Measurements from ENCODE around the gene ATMIN. TPM values are rescaled to one million over a fixed set of nuclear protein-coding genes. Genes with fewer than 3 reads are reported as not detected.

Gene ATMIN
- total and polyA plus RNA-seq, 2 of the 13 experiments (the other 11 are each of a cell fraction or from before 2014, with no cell fraction given) = 34.6 to 60.4 TPM

DNA sequence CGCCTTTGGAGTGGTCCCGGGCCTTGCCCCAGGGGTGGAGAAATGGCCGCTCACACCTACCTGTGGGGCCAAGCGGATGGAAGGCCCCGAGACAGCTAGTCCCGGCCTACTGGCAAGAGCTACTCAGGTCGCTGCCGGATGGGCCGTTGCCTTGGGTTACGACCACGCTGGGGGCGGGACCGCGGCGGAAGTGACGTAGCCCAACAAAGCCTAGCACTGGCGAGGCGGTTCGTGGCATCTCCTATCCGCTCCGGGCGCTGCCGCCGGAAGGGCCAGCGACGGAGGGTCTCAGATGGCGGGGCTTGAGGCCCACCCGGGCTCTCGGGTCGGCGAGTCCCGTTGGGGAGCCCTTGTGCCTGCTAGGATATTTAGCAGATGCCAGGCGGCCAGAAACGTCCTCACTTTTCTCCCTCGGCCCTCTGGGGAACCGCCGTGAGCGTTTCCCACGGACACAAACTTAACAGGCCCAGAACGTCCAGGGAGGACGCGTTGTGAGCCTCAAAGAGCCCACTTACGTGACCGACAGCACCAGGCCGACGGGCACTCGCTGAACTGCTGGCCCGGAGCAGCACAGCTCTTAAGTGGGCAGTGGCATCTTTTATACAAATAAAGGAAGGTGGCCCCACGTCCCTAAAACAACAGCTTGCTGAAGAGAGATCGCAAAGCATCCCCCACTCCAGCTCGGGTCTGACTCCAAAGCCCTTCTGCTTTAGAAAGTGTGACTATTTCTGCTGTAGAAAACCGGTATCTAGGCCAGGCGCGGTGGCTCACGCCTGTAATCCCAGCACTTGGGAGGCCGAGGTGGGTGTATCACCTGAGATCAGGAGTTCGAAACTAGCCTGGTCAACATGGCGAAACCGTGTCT is 41.7 kb downstream of the ATMIN start, which contains the start of gene C16orf46 (continued):
- TF ChIP-seq, protein P1, sequence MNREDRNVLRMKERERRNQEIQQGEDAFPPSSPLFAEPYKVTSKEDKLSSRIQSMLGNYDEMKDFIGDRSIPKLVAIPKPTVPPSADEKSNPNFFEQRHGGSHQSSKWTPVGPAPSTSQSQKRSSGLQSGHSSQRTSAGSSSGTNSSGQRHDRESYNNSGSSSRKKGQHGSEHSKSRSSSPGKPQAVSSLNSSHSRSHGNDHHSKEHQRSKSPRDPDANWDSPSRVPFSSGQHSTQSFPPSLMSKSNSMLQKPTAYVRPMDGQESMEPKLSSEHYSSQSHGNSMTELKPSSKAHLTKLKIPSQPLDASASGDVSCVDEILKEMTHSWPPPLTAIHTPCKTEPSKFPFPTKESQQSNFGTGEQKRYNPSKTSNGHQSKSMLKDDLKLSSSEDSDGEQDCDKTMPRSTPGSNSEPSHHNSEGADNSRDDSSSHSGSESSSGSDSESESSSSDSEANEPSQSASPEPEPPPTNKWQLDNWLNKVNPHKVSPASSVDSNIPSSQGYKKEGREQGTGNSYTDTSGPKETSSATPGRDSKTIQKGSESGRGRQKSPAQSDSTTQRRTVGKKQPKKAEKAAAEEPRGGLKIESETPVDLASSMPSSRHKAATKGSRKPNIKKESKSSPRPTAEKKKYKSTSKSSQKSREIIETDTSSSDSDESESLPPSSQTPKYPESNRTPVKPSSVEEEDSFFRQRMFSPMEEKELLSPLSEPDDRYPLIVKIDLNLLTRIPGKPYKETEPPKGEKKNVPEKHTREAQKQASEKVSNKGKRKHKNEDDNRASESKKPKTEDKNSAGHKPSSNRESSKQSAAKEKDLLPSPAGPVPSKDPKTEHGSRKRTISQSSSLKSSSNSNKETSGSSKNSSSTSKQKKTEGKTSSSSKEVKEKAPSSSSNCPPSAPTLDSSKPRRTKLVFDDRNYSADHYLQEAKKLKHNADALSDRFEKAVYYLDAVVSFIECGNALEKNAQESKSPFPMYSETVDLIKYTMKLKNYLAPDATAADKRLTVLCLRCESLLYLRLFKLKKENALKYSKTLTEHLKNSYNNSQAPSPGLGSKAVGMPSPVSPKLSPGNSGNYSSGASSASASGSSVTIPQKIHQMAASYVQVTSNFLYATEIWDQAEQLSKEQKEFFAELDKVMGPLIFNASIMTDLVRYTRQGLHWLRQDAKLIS (CRISPR knock-in tag; IDR thresholded peaks at IDR 0.05) = no peak; the same call in 1 of the 2 replicates
- TF ChIP-seq MLLT10 (CRISPR knock-in tag; IDR thresholded peaks at IDR 0.05) (no peak), RXRB (CRISPR knock-in tag; IDR thresholded peaks at IDR 0.05; ENCODE audit: borderline replicate concordance) (peak; percentile 41), LCORL (IDR thresholded peaks at IDR 0.05) (no peak), LCORL (CRISPR knock-in tag; IDR thresholded peaks at IDR 0.05) (peak; percentile 39), ZKSCAN1 (IDR thresholded peaks at IDR 0.05; ENCODE audit: low read length) (no peak), ZMAT3 (CRISPR knock-in tag; conservative IDR thresholded peaks at IDR 0.05) (peak; percentile 92), BORCS8-MEF2B (CRISPR knock-in tag; IDR thresholded peaks at IDR 0.05) (peak; percentile 93), SP2 (CRISPR knock-in tag; IDR thresholded peaks at IDR 0.05) (peak; percentile 87), FLYWCH1 (CRISPR knock-in tag; IDR thresholded peaks at IDR 0.05) (no peak), MIER3 (CRISPR knock-in tag; IDR thresholded peaks at IDR 0.05; ENCODE audit: borderline replicate concordance) (peak; percentile 56; the same call in 1 of the 2 replicates), RNF2 (conservative IDR thresholded peaks at IDR 0.05; ENCODE audit: low read depth) (0 out of 2 replicates have a peak, but pooled peaks have one; percentile 24), REL (CRISPR knock-in tag; conservative IDR thresholded peaks at IDR 0.05) (no peak), ZNF883 (CRISPR knock-in tag; IDR thresholded peaks at IDR 0.05; ENCODE audit: not compliant biosample characterization) (peak; percentile 77), ADNP (CRISPR knock-in tag; IDR thresholded peaks at IDR 0.05) (no peak; the same call in 1 of the 2 replicates), ZNF788 (CRISPR knock-in tag; IDR thresholded peaks at IDR 0.05; ENCODE audit: borderline replicate concordance) (no peak; the same call in 1 of the 2 replicates), MBNL3 (CRISPR knock-in tag; conservative IDR thresholded peaks at IDR 0.05) (no peak)
- TF ChIP-seq, protein P2, sequence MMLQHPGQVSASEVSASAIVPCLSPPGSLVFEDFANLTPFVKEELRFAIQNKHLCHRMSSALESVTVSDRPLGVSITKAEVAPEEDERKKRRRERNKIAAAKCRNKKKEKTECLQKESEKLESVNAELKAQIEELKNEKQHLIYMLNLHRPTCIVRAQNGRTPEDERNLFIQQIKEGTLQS (CRISPR knock-in tag; IDR thresholded peaks at IDR 0.05) = no peak; the same call in 1 of the 2 replicates
- TF ChIP-seq, protein P3, sequence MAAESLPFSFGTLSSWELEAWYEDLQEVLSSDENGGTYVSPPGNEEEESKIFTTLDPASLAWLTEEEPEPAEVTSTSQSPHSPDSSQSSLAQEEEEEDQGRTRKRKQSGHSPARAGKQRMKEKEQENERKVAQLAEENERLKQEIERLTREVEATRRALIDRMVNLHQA (CRISPR knock-in tag; IDR thresholded peaks at IDR 0.05) = no peak
- TF ChIP-seq, protein P4, sequence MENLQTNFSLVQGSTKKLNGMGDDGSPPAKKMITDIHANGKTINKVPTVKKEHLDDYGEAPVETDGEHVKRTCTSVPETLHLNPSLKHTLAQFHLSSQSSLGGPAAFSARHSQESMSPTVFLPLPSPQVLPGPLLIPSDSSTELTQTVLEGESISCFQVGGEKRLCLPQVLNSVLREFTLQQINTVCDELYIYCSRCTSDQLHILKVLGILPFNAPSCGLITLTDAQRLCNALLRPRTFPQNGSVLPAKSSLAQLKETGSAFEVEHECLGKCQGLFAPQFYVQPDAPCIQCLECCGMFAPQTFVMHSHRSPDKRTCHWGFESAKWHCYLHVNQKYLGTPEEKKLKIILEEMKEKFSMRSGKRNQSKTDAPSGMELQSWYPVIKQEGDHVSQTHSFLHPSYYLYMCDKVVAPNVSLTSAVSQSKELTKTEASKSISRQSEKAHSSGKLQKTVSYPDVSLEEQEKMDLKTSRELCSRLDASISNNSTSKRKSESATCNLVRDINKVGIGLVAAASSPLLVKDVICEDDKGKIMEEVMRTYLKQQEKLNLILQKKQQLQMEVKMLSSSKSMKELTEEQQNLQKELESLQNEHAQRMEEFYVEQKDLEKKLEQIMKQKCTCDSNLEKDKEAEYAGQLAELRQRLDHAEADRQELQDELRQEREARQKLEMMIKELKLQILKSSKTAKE (CRISPR knock-in tag; IDR thresholded peaks at IDR 0.05; ENCODE audit: borderline replicate concordance) = no peak
- TF ChIP-seq, protein P5, sequence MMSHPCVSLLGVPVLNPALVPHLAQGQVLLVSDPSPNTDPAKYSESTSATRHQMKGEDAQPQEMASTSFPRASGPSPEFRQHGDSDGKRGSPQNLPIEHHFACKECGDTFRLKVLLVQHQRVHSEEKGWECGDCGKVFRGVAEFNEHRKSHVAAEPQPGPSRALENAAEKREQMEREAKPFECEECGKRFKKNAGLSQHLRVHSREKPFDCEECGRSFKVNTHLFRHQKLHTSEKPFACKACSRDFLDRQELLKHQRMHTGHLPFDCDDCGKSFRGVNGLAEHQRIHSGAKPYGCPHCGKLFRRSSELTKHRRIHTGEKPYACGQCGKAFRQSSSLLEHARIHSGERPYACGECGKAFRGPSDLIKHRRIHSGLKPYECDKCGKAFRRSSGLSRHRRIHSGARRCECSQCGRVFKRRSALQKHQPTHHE (CRISPR knock-in tag; IDR thresholded peaks at IDR 0.05; ENCODE audit: borderline replicate concordance) = peak; percentile 34; the same call in 1 of the 2 replicates
